K562 (cell line): Measurements from ENCODE around the gene SEC14L1. TPM values are rescaled to one million over a fixed set of nuclear protein-coding genes. Genes with fewer than 3 reads are reported as not detected.

Source experiments
- ATAC-seq: fragments of 200-7000 bp; cut with Tn5 transposase; 3 replicates; pipeline ENCODE4 v1.9.1; 2020; ENCODE audit warnings: moderate library complexity
- BruUV-seq: library from RNA; stranded (reverse); fragments of 400-500 nt; replicated peaks from 2 replicates; lab custom pipeline; 2021; lab: Mats Ljungman, UMichigan
- CTCF ChIA-PET: fragments of 300-600 bp; formaldehyde crosslinking; extraction: SDS; loops from one replicate; lab custom pipeline; 2021; ENCODE audit warnings: low intra/inter-chr PET ratio; lab: Yijun Ruan, JAX
- POLR2A ChIA-PET: fragments of 300-600, 350-650 bp; sonication (Branson Sonifier 250); formaldehyde crosslinking; extraction: SDS; loops from one replicate; lab custom pipeline; 2021; ENCODE audit warnings: antibody characterized with exemption, inconsistent platforms; lab: Yijun Ruan, JAX
- DNase-seq, 4 experiments: peaks; one replicate each; pipeline versions ENCODE4 v3.0.0 to v3.0.0-alpha.2; 2011 to 2018; ENCODE audit warnings: low spot score in 3 of 4, mixed read lengths in 3 of 4; ENCODE audit errors: extremely low read depth in 1 of 4
- FAIRE-seq: peaks from 2 replicates; lab custom pipeline; 2011; peaks lifted over from hg19 to GRCh38; lab: Jason Lieb, UNC
- H2AFZ ChIP-seq: 2 replicates; pipeline ENCODE4 v1.6.0; 2011; ENCODE audit warnings: low read depth, low read length, control low read depth, inconsistent platforms
- H3K27ac ChIP-seq: fragments of 200-600 bp; 3 replicates; pipeline ENCODE4 v1.8.0; 2011; ENCODE audit warnings: low read depth, mild to moderate bottlenecking, control low read depth, inconsistent platforms, low read length, moderate library complexity, mixed read lengths; ENCODE audit errors: extremely low read depth
- H3K27me3 ChIP-seq, 2 experiments: fragments of 300-600 bp in 1 of 2; 2 replicates in 1 of 2; 3 replicates in 1 of 2; pipeline versions ENCODE4 v1.6.0 to v1.8.0; 2011; ENCODE audit warnings: inconsistent platforms in 2 of 2, low read length in 2 of 2, mild to moderate bottlenecking in 1 of 2, mixed read lengths in 1 of 2, moderate library complexity in 1 of 2; ENCODE audit not compliant: control insufficient read depth in 2 of 2, insufficient read depth in 2 of 2
- H3K36me3 ChIP-seq: fragments of 300-600 bp; 3 replicates; pipeline ENCODE4 v1.8.0; 2011; ENCODE audit warnings: mild to moderate bottlenecking, low read length, inconsistent platforms; ENCODE audit not compliant: control insufficient read depth, insufficient read depth
- H3K4me1 ChIP-seq, 2 experiments: fragments of 200-600 bp in 1 of 2; replicated peaks in 1 of 2; 2 replicates in 1 of 2; 3 replicates in 1 of 2; pipeline versions ENCODE4 v1.5.1 to v1.8.0; 2011; ENCODE audit warnings: inconsistent platforms in 2 of 2, low read length in 2 of 2, mild to moderate bottlenecking in 1 of 2, mixed read lengths in 1 of 2, moderate library complexity in 1 of 2; ENCODE audit not compliant: control insufficient read depth in 2 of 2, insufficient read depth in 2 of 2
- H3K4me2 ChIP-seq: 2 replicates; pipeline ENCODE4 v1.6.1; 2011; ENCODE audit warnings: low read length, control low read depth, inconsistent platforms, mixed read lengths; ENCODE audit not compliant: insufficient read depth
- H3K4me3 ChIP-seq: fragments of 200-600 bp; sonication (generic), shearing (Covaris generic); 2 replicates; pipeline ENCODE4 v1.5.1; 2016; ENCODE audit warnings: control low read depth, inconsistent platforms
- H3K79me2 ChIP-seq: fragments of 200-600 bp; 3 replicates; pipeline ENCODE4 v1.8.0; 2011; ENCODE audit warnings: low read length, inconsistent platforms; ENCODE audit not compliant: control insufficient read depth, insufficient read depth
- H3K9ac ChIP-seq, 2 experiments: 2 replicates each; pipeline versions ENCODE4 v1.6.0 to v1.6.1; 2011; ENCODE audit warnings: low read depth in 2 of 2, low read length in 2 of 2, control low read depth in 1 of 2, inconsistent platforms in 1 of 2, mild to moderate bottlenecking in 1 of 2, mixed read lengths in 1 of 2; ENCODE audit not compliant: insufficient read depth in 1 of 2
- H3K9me1 ChIP-seq: one replicate; pipeline ENCODE4 v1.6.0; 2011; ENCODE audit warnings: inconsistent platforms, mild to moderate bottlenecking, low read length, moderate library complexity; ENCODE audit not compliant: control insufficient read depth, insufficient read depth
- H3K9me3 ChIP-seq: replicated peaks from 2 replicates; pipeline ENCODE4 v1.5.1; 2011; ENCODE audit warnings: low read depth, low read length, inconsistent platforms; ENCODE audit not compliant: control insufficient read depth, insufficient read depth
- H4K20me1 ChIP-seq: replicated peaks from 2 replicates; pipeline ENCODE4 v1.6.1; 2011; ENCODE audit warnings: low read length, inconsistent platforms, mixed read lengths; ENCODE audit not compliant: control insufficient read depth, insufficient read depth
- CHCHD3 ChIP-seq: fragments of 250-450 bp; sonication (Bioruptor Pico); IDR thresholded peaks from 2 replicates; pipeline ENCODE4 v2.1.2; 2022; ENCODE audit warnings: mild to moderate bottlenecking
- DPF2 ChIP-seq: fragments of 450-650 bp; IDR thresholded peaks from 2 replicates; pipeline ENCODE4 v1.6.1; 2016
- GTF2E2 ChIP-seq: fragments of 200-800 bp; sonication (Bioruptor generic); IDR thresholded peaks from 2 replicates; pipeline ENCODE4 v1.6.1; 2016; ENCODE audit warnings: missing genetic modification characterization, missing compliant biosample characterization
- JUNB ChIP-seq: fragments of 450-650 bp; formaldehyde crosslinking; conservative IDR thresholded peaks from 2 replicates; pipeline ENCODE4 v1.4.0; 2020; ENCODE audit warnings: mild to moderate bottlenecking
- SMAD1 ChIP-seq: fragments of 150-350 bp; IDR thresholded peaks from 2 replicates; pipeline ENCODE4 v1.6.1; 2014; ENCODE audit warnings: low read length, low read depth; ENCODE audit not compliant: partially characterized antibody
- SMARCE1 ChIP-seq: fragments of 450-650 bp; IDR thresholded peaks from 2 replicates; pipeline ENCODE4 v1.7.1; 2016; ENCODE audit warnings: mild to moderate bottlenecking
- ZBTB17 ChIP-seq: fragments of 450-650 bp; formaldehyde crosslinking; IDR thresholded peaks from 2 replicates; pipeline ENCODE4 v1.4.0; 2020; ENCODE audit warnings: mild to moderate bottlenecking
- ZEB2 ChIP-seq: fragments of 450-650 bp; IDR thresholded peaks from 2 replicates; pipeline ENCODE4 v1.6.1; 2016
- WGBS: fragments of 100-300 bp; shearing (Covaris generic); methylation state at CpG from one replicate; pipeline ENCODE4 v1.1.6; 2016; ENCODE audit warnings: low coverage, mixed read lengths; ENCODE audit not compliant: insufficient coverage; ENCODE audit errors: missing lambda C conversion rate; 5-methylcytosine and 5-hydroxymethylcytosine counted together
- in situ Hi-C: fragments of 300-500 bp; cut with MboI; formaldehyde crosslinking; loops from 4 replicates; pipeline ENCODE4 v1.15.0; 2018; ENCODE audit warnings: inconsistent platforms, mixed read lengths
- intact Hi-C: fragments of 100-400 bp; cut with micrococcal nuclease; formaldehyde crosslinking; loops from 2 replicates; pipeline ENCODE4 v1.14.2; 2022
- polyA plus RNA-seq, 8 experiments: library from polyadenylated mRNA; depleted of rRNA in 4 of 8; stranded (reverse) in 5 of 8; unstranded in 3 of 8; fragments of >200 nt; fragmentation: Nextera tagmentation in 2 of 8; fragmentation: Illumina TruSeq in 1 of 8; extraction: Ambion mirVana in 2 of 8; extraction: Trizol in 1 of 8; gene quantifications; 2 replicates each; pipeline versions ENCODE4 v1.2.1 to v1.2.3, GENCODE V29; 2011 to 2014; ENCODE audit warnings: inconsistent platforms in 1 of 8, missing spikeins in 1 of 8
- total RNA-seq, 7 experiments: library from RNA; depleted of rRNA in 6 of 7; stranded (reverse); fragments of >200 nt in 6 of 7; fragmentation: Illumina TruSeq in 2 of 7; extraction: Trizol in 2 of 7; gene quantifications; 2 replicates each; pipeline versions ENCODE4 v1.2.1 to v1.2.3, GENCODE V29; 2011 to 2021; ENCODE audit warnings: low replicate concordance in 1 of 7
- TF ChIP-seq, protein P1 (sequence below): fragments of 450-650 bp; IDR thresholded peaks from 2 replicates; pipeline ENCODE4 v1.6.1; 2016; ENCODE audit warnings: antibody characterized with exemption
- TF ChIP-seq, protein P2 (sequence below), 2 experiments: fragments of 450-650 bp in 1 of 2; sonication (generic) in 1 of 2; formaldehyde crosslinking in 1 of 2; IDR thresholded peaks in 1 of 2; conservative IDR thresholded peaks in 1 of 2; 2 replicates each; pipeline versions ENCODE4 v1.6.1 to v1.8.1; 2016 to 2023; ENCODE audit warnings: mild to moderate bottlenecking in 2 of 2, moderate library complexity in 2 of 2, inconsistent platforms in 1 of 2, missing genetic modification reagents in 1 of 2
- TF ChIP-seq, protein P3 (sequence below): sonication (generic); formaldehyde crosslinking; IDR thresholded peaks from 2 replicates; pipeline ENCODE4 v1.8.0; 2022; ENCODE audit warnings: mild to moderate bottlenecking, missing genetic modification reagents
- TF ChIP-seq, protein P4 (sequence below), 2 experiments: IDR thresholded peaks; 2 replicates each; pipeline ENCODE4 v1.6.1; 2012; ENCODE audit warnings: improper control_type of control experiment in 2 of 2, low read depth in 2 of 2, low read length in 2 of 2, borderline replicate concordance in 1 of 2

Gene SEC14L1
- total and polyA plus RNA-seq, 9 of the 15 experiments (the other 6 are each of a cell fraction or from before 2014, with no cell fraction given): 3.1 to 39.7 (median 15.2) TPM

DNA sequence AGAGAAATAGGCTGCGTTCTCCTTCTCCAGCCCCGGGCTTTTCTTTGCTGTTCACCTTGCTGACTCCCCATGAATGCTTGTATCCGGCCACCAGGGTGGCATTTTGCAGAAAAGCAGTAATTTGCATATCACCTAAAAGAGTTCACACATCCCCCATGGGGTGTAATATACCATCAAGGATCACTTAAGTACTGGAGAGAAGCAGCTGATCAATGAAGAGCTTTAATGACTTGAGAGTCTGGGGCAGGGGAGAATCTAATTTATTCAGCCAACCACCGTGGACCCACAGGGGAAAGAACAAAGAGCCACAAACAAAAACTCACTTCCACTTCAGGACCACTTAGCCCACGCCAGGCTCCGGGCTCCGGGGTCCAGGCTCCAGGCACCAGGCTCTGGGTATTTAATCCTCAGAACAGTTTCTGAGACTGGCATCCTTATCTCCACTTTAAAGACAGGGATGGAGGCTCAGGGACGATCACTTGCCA is 33.9 kb upstream of the SEC14L1 start (continued):
- TF ChIP-seq, protein P1, sequence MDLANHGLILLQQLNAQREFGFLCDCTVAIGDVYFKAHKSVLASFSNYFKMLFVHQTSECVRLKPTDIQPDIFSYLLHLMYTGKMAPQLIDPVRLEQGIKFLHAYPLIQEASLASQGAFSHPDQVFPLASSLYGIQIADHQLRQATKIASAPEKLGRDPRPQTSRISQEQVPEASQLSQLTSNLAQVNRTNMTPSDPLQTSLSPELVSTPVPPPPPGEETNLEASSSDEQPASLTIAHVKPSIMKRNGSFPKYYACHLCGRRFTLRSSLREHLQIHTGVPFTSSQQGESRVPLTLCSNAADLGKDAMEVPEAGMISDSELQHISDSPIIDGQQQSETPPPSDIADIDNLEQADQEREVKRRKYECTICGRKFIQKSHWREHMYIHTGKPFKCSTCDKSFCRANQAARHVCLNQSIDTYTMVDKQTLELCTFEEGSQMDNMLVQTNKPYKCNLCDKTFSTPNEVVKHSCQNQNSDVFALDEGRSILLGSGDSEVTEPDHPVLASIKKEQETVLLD: no peak

DNA sequence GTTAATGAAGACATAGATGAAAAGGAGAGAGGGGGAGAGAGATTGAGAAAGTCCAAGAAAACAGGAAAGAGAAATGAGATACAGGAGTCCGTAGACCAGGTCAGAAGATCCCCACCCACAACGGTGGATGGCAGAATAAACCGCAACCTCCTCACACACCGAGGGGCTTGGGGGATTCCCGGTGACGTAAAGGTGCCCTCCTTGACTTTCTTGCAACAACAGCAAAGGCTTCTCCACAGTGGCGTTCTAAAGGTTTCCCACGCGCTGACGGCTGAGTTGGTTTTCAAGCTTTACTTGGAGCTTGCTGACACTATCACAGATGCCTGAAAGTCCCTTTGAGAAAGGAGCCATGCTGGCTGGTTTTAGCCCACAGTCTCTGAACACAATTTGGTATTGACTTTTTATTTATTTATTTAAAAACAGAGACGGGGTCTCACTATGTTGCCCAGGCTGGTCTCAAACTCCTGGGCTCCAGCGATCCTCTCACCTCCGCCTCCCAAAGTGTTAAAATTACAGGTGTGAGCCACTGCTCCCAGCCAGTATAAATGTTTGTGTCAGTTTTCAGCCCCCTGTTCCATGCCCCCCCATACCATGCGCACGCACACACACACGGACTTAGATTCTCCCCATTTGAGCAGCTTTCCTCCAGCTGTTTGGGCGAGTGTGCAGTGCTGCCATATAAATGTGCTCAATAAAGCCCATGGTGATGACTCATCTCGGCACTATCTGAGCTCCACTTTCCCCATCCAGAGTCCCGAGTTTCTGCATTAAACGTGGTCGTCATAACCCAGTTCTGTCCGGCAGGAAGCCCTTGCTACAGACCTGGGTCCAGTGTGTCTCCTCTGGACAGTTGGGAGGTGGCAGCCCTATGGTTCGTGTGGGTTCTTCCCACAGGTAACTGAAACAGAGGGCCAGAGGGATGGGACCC is 33.0 kb upstream of the SEC14L1 start:
- 58% methylated on average over 23 of the region's 23 CpGs for WGBS
- ATAC-seq (peak; percentile 76), DNase-seq (peak in 3 of 4 experiments; percentile 35 to 62 (median 56)), FAIRE-seq (peak; percentile 83)
- no peaks in the 10 kb centered on the region for H3K9me3 ChIP-seq
- H3K27ac ChIP-seq: no peak overlapping the region; the same call in 2 of the 3 replicates
- H3K79me2 ChIP-seq: no peaks in the 10 kb centered on the region
- BruUV-seq: no TSS peak
- peak overlapping the region; percentile 19 for H3K4me2 ChIP-seq
- no peaks in the 10 kb centered on the region for H4K20me1 ChIP-seq
- peak overlapping the region; percentile 40 for H2AFZ ChIP-seq
- H3K9ac ChIP-seq: no peak overlapping the region
- in situ Hi-C loops (no loop called here), intact Hi-C loops (no loop called here)
- peaks cover 18 to 33% of the 10 kb centered on the region in 2 experiments for H3K4me1 ChIP-seq
- CTCF ChIA-PET: no interaction called here
- no peaks in the 10 kb centered on the region for H3K36me3 ChIP-seq
- H3K9me1 ChIP-seq: no peaks in the 10 kb centered on the region
- H3K4me3 ChIP-seq: no peak overlapping the region
- POLR2A ChIA-PET: interaction anchor here (0.7 to 1.4 kb wide), 8 partner anchors 9 to 119 kb away, joined by 3 to 6 read pairs (median 4); no protein-coding TSS in a partner anchor
- no peaks in the 10 kb centered on the region for H3K27me3 ChIP-seq
- TF ChIP-seq ZEB2 (no peak), DPF2 (peak; percentile 58; the same call in 1 of the 2 replicates), CHCHD3 (CRISPR knock-in tag) (no peak), SMAD1 (no peak), ZBTB17 (CRISPR knock-in tag) (0 out of 2 replicates have a peak, but pooled peaks have one; percentile 19), JUNB (CRISPR knock-in tag) (peak; percentile 57; the same call in 1 of the 2 replicates), SMARCE1 (peak; percentile 46; the same call in 1 of the 2 replicates), GTF2E2 (tag) (no peak)
- TF ChIP-seq, protein P2, sequence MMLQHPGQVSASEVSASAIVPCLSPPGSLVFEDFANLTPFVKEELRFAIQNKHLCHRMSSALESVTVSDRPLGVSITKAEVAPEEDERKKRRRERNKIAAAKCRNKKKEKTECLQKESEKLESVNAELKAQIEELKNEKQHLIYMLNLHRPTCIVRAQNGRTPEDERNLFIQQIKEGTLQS (IDR thresholded peaks at IDR 0.05): peak; percentile 96
- TF ChIP-seq, protein P2 (CRISPR knock-in tag; conservative IDR thresholded peaks at IDR 0.05): no peak
- TF ChIP-seq, protein P3, sequence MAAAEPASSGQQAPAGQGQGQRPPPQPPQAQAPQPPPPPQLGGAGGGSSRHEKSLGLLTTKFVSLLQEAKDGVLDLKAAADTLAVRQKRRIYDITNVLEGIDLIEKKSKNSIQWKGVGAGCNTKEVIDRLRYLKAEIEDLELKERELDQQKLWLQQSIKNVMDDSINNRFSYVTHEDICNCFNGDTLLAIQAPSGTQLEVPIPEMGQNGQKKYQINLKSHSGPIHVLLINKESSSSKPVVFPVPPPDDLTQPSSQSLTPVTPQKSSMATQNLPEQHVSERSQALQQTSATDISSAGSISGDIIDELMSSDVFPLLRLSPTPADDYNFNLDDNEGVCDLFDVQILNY (CRISPR knock-in tag): no peak
- TF ChIP-seq, protein P4, sequence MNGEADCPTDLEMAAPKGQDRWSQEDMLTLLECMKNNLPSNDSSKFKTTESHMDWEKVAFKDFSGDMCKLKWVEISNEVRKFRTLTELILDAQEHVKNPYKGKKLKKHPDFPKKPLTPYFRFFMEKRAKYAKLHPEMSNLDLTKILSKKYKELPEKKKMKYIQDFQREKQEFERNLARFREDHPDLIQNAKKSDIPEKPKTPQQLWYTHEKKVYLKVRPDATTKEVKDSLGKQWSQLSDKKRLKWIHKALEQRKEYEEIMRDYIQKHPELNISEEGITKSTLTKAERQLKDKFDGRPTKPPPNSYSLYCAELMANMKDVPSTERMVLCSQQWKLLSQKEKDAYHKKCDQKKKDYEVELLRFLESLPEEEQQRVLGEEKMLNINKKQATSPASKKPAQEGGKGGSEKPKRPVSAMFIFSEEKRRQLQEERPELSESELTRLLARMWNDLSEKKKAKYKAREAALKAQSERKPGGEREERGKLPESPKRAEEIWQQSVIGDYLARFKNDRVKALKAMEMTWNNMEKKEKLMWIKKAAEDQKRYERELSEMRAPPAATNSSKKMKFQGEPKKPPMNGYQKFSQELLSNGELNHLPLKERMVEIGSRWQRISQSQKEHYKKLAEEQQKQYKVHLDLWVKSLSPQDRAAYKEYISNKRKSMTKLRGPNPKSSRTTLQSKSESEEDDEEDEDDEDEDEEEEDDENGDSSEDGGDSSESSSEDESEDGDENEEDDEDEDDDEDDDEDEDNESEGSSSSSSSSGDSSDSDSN (IDR thresholded peaks at IDR 0.05; ENCODE audit: borderline replicate concordance in 1 of 2, low read depth in 2 of 2, low read length in 2 of 2): no peak
